Transverse colon (tissue), 4 donors: ENCODE results near the gene TRAF7.

Experiments
- CTCF ChIP-seq, 5 experiments: fragments of 200-600 bp in 3 of 5; fragments of 450-650 bp in 2 of 5; sonication (generic) in 3 of 5; IDR thresholded peaks; 1 replicate in 2 of 5; 2 replicates in 3 of 5; pipeline ENCODE4 v1.5.1; 2016 to 2017; ENCODE audit warnings: antibody characterized with exemption in 5 of 5, inconsistent platforms in 3 of 5, mild to moderate bottlenecking in 2 of 5, moderate library complexity in 1 of 5
- POLR2A ChIP-seq: fragments of 450-650 bp; IDR thresholded peaks from one replicate; pipeline ENCODE4 v1.6.1; 2016; ENCODE audit warnings: antibody characterized with exemption, mild to moderate bottlenecking, moderate library complexity
- POLR2AphosphoS5 ChIP-seq, 3 donors: sonication (generic); formaldehyde crosslinking; IDR thresholded peaks; one replicate each; pipeline ENCODE4 v1.6.1; 2016; ENCODE audit warnings: antibody characterized with exemption in 3 of 3

GRCh38 chr16:2122429-2122828, 33.2 kb upstream of the TRAF7 start:
- TF ChIP-seq POLR2AphosphoS5 (IDR thresholded peaks at IDR 0.05), result no peak
- no peak for TF ChIP-seq POLR2A
- TF ChIP-seq CTCF (IDR thresholded peaks at IDR 0.05), result no peak
